Measurements from ENCODE around the gene MACROD1. TPM values are rescaled to one million over a fixed set of nuclear protein-coding genes. Genes with fewer than 3 reads are reported as not detected.

Gene MACROD1
- total RNA-seq, 2 experiments from 2014 or later = 6.0 to 6.3 TPM

GRCh38 chr11:64013141-64013896, 152.6 kb downstream of the MACROD1 start:
- H3K27me3 ChIP-seq (ENCODE audit: control insufficient read depth in 1 of 2, insufficient read depth in 2 of 2, low read length in 2 of 2) = peaks cover 9% of the 10 kb centered on the region in 2 experiments
- peaks cover 12% of the 10 kb centered on the region for H3K27me3 Mint-ChIP-seq
- CTCF ChIA-PET = no interaction called here
- POLR2A ChIA-PET = no interaction called here
- ATAC-seq (ENCODE audit: poor library complexity) (no peak), DNase-seq (no peak)
- intact Hi-C loops (cut with DNase I, micrococcal nuclease) = no loop called here
- H3K4me1 ChIP-seq (ENCODE audit: insufficient read depth, low read length) = no peaks in the 10 kb centered on the region
- no peak overlapping the region for H3K4me3 ChIP-seq (ENCODE audit: low read length)
- H3K36me3 Mint-ChIP-seq (ENCODE audit: low read depth) = no peaks in the 10 kb centered on the region
- no peaks in the 10 kb centered on the region for H3K9me3 Mint-ChIP-seq
- H3K27ac ChIP-seq (ENCODE audit: low read depth in 1 of 2, low read length in 2 of 2) = no peak overlapping the region
- peaks cover 8 to 26% of the 10 kb centered on the region in 2 experiments for H3K9me3 ChIP-seq (ENCODE audit: control insufficient read depth in 1 of 2, insufficient read depth in 1 of 2, low read length in 2 of 2)
- no peaks in the 10 kb centered on the region for H3K4me1 Mint-ChIP-seq (ENCODE audit: low read depth)
- no peak for TF ChIP-seq CTCF (IDR thresholded peaks at IDR 0.05)
- no peaks in the 10 kb centered on the region for H3K36me3 ChIP-seq (ENCODE audit: insufficient read depth, low read length)
- H3K4me3 Mint-ChIP-seq = no peak overlapping the region
- H3K27ac Mint-ChIP-seq = no peak overlapping the region

- TF ChIP-seq CTCF (IDR thresholded peaks at IDR 0.05) = no peak
- DNase-seq = no peak
- Mint-ChIP-seq H3K4me3 (no peak overlapping the region), H3K36me3 (ENCODE audit: low read depth) (no peaks in the 10 kb centered on the region), H3K27me3 (peaks cover 31% of the 10 kb centered on the region), H3K9me3 (no peaks in the 10 kb centered on the region), H3K27ac (no peak overlapping the region), H3K4me1 (ENCODE audit: low read depth) (peaks cover 7% of the 10 kb centered on the region)
- H3K27ac ChIP-seq (ENCODE audit: low read depth in 1 of 2, low read length in 2 of 2) = no peak overlapping the region
- no peaks in the 10 kb centered on the region for H3K36me3 ChIP-seq (ENCODE audit: insufficient read depth, low read length)
- intact Hi-C loops (cut with DNase I, micrococcal nuclease) = no loop called here
- H3K4me1 ChIP-seq (ENCODE audit: insufficient read depth, low read length) = peaks cover 15% of the 10 kb centered on the region
- H3K9me3 ChIP-seq (ENCODE audit: control insufficient read depth in 1 of 2, insufficient read depth in 1 of 2, low read length in 2 of 2) = peaks cover 8 to 45% of the 10 kb centered on the region in 2 experiments
- no peak for ATAC-seq (ENCODE audit: poor library complexity)
- peaks cover 26 to 28% of the 10 kb centered on the region in 2 experiments for H3K27me3 ChIP-seq (ENCODE audit: control insufficient read depth in 1 of 2, insufficient read depth in 2 of 2, low read length in 2 of 2)
- CTCF ChIA-PET = no interaction called here
- POLR2A ChIA-PET = no interaction called here
- no peak overlapping the region for H3K4me3 ChIP-seq (ENCODE audit: low read length)
Observed at GRCh38 chr11:64011371-64011770, 154.5 kb downstream of the MACROD1 start.

GRCh38 chr11:64010783-64011182, 155.1 kb downstream of the MACROD1 start:
- Histone ChIP-seq H3K4me3 (ENCODE audit: low read length) (no peak overlapping the region), H3K27me3 (ENCODE audit: control insufficient read depth in 1 of 2, insufficient read depth in 2 of 2, low read length in 2 of 2) (peaks cover 26 to 30% of the 10 kb centered on the region in 2 experiments), H3K9me3 (ENCODE audit: control insufficient read depth in 1 of 2, insufficient read depth in 1 of 2, low read length in 2 of 2) (peaks cover 8 to 45% of the 10 kb centered on the region in 2 experiments), H3K36me3 (ENCODE audit: insufficient read depth, low read length) (no peaks in the 10 kb centered on the region), H3K27ac (ENCODE audit: low read depth in 1 of 2, low read length in 2 of 2) (no peak overlapping the region), H3K4me1 (ENCODE audit: insufficient read depth, low read length) (peaks cover 15% of the 10 kb centered on the region)
- Mint-ChIP-seq H3K4me1 (ENCODE audit: low read depth) (peaks cover 7% of the 10 kb centered on the region), H3K36me3 (ENCODE audit: low read depth) (no peaks in the 10 kb centered on the region), H3K9me3 (no peaks in the 10 kb centered on the region), H3K4me3 (no peak overlapping the region), H3K27ac (no peak overlapping the region), H3K27me3 (peaks cover 31% of the 10 kb centered on the region)
- ChIA-PET POLR2A (no interaction called here), CTCF (no interaction called here)
- ATAC-seq (ENCODE audit: poor library complexity) (no peak), DNase-seq (no peak)
- no peak for TF ChIP-seq CTCF (IDR thresholded peaks at IDR 0.05)
- intact Hi-C loops (cut with DNase I, micrococcal nuclease) = no loop called here
